AG20443 (cell line): ENCODE measurements around the gene MTA1.

Experiments
- DNase-seq: peaks from one replicate; pipeline ENCODE4 v3.0.0; 2012; ENCODE audit warnings: low spot score, mixed read lengths

Gene MTA1

GRCh38 chr14:105465209-105466031 is 45.8 kb downstream of the MTA1 start:
- no peak for DNase-seq

- DNase-seq = no peak
Measured at GRCh38 chr14:105466531-105467248, 47.1 kb downstream of the MTA1 start.

- no peak for DNase-seq
Measured at GRCh38 chr14:105467249-105467941, 47.8 kb downstream of the MTA1 start.

DNA sequence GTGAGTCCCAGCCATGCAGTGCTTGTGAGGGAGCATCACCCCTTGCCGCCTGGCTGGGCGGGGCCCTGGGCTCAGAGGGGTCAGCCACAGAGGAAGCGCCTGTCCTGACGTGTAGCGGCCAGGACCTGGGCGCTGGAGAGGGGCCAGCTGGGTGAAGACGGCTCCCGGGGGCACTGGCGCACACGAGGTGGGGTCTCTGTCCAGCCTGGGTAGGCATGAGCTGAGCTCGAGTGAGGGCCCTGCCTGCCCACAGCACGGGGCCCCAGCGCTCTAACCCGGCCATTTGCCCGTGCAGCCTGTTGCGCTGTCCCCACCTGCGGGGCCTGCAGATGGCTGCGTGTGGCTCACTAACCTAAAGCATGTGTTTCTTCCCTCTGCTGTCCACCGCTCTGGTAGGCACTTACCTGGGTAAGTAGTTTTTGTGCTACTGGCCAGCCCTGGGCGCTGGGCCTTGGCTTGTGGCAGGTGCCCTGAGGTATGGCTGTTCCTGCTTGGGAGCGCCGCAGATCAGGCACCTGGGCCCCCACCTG is 48.4 kb downstream of the MTA1 start:
- DNase-seq = no peak

DNA sequence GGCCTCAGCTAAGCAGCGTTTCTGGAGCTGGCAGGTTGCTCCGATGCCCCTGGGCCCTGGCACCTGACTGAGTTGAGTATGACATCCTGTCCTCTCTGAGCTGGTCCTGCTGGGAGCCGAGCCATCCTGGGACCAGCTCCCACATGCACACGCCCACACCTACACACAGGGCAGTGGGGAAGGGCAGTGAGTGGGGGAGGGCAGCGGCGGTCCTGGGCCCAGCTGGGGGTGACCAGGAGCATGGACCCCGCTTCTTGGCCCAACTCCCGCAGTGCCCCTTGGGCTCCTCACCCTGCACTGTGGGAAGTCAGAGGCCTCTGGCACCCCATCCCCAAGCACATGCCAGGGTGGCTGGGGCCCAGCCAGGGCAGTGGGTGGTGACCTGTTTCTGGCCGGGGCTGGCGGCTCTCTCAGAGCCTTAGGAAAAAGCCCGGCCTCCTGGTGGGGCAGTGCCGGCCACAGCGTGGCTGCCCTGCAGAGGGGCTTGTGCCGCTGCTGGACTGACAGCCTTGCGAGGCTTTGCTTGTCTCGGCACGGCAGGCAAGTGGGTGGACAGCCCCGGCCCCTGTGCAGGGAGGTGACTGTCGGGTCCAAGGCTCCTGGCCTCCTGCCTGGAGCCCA is 49.1 kb downstream of the MTA1 start:
- DNase-seq = no peak

GRCh38 chr14:105469456-105470349 is 50.1 kb downstream of the MTA1 start:
- DNase-seq = no peak

GRCh38 chr14:105470350-105471296 is 51.0 kb downstream of the MTA1 start:
- DNase-seq = no peak

DNA sequence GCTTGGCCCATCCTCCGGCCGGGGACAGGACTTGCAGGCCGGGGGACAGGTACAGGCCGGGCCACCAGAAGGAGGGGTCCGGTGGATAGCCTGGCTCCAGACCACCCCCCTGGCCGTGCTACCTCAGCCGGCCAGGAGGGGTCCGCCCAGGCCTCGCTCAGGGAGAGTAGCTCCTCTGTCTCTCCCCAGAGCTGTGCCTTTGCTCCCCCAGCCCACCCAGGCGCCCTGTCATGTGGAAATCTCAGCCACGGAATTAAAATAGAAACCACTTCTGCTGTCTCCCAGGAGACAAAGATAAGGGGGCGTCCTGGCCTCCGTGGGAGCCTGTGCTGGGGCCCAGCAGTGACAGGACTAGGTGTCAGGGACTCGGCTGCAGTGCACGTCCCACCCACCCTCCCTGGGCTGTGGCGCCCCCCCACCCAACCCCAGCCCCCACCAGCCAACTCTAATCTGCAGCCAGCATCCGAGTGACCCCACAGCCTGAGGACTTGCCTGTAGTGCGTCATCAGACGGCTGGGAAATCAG is 51.7 kb downstream of the MTA1 start:
- no peak for DNase-seq

- DNase-seq = no peak
Measured at GRCh38 chr14:105471823-105472485, 52.3 kb downstream of the MTA1 start.

DNA sequence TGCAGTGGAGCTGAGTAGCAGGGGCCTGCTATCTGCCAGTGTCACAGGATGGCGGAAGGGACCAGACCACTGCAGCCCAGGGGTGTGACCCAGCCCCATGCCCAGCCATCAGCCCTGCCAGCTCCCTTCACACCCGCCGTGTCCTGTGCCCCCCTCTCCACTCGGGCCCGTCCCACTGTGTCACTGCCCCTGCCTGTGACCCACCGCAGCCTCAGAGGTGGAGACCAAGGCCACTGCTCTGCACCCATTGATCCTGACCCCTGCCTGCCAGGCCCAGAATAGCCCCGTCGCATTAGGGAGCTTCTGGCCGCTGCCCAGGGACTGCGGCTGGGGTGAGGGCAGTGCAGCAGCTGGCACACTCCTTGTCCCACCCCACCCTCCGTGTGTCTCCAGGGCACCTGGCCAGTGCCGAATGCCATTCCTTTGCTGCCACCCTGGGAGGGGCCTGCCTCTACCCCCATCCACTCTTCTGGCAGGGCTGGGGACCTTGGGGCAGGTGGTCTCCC is 52.9 kb downstream of the MTA1 start:
- DNase-seq = no peak

GRCh38 chr14:105473033-105473676 is 53.5 kb downstream of the MTA1 start:
- DNase-seq = peak; percentile 33

DNA sequence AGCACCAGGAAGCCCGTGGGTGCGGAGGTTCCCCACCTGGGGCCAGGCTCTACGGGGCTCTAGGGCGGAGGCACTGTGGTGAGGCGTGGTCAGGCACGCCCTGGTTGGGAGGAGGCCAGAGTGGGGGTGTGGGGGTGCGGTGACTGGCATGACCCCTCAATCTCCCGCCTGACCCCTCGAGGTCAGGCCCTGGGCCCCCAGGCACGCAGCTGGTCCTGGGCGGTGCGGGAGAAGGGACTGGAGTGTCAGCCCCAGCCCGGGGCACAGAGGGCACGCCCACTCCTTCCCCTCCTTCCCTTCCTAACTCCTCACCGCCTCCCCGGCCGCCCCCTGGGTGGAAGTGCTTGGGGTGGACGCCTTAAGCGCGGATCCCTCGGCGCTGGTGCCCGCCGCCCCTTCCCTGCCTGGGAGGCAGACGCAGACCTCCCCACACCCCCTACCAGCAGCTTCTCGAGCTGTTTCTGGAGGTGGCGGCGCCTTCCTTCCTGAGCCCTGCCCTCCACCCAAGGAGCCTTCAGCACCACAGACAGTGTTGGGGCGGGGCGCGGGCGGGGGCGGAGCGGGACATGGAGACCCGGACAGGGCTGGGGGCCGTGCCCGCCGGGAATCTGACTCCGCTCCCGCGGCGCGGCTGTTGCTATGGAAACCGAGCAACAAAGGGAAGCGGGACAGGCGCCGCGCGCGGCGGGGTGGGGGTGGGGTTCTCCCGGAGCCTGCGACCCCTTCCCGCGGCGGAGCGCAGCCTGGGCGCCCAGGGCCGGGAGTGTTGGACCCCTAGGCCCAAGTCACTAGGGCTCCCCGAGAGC is 54.3 kb downstream of the MTA1 start:
- DNase-seq = peak; percentile 87

GRCh38 chr14:105474483-105475268 is 55.0 kb downstream of the MTA1 start, which contains the start of gene CRIP2:
Gene CRIP2 (plus strand): TSS chr14:105474821. CDS start chr14:105474863, 42 bp downstream.
- peak; percentile 92 for DNase-seq

GRCh38 chr14:105475269-105476096 is 55.9 kb downstream of the MTA1 start:
- DNase-seq = peak; percentile 42

DNA sequence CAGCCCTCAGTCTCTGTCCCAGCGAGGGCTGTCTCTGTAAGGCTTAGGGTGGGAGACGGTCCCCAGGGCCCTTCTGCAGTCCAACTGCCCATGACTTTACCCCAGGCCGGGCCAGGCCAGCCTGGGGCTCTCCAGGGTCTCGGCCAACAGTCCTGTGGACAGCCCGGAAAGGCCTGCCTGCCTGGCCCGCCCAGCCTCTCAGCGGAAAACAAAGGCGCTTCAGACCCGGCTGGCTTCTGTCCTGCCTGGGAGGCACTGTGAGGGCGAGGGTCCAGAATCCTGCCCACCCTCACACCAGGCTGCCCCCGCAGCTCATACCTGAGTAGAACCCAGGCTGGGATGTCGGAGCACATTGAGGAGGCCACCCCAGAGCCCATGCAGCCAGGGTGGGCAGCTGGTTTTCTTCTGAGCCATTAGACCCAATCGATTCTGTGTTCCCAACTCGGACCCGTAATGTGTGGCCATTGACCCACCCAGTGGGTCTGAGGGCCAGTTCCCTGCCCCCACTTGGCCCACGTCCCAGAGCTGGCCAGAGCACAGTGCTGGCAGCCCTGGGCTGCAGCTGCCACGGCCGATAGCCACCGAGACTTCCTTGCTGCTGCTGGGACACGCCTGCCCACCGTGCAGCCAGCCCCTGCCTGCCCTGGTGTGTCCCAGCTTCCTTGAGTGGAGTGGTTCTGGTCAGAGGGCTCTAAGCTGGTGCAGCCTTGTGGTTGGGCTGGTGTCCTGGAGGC is 56.6 kb downstream of the MTA1 start:
- DNase-seq = peak; percentile 55
